Hypothalamus (tissue), 51 donors: ENCODE data around the gene FLT3LG.

Experiments used
- DNase-seq, 51 donors: peaks; one replicate each; lab custom pipeline; 2025; lab: John Stamatoyannopoulos, UW

FLT3LG gene

GRCh38 chr19:49473868-49474541, at the start of gene FLT3LG:
FLT3LG (plus strand) TSS chr19:49474215; CDS start chr19:49474640, 425 bp downstream.
- DNase-seq: peak in 46 of 51 donors; percentile 4 to 75 (median 44)

GRCh38 chr19:49425178-49425577, 48.8 kb upstream of the FLT3LG start, which contains the start of gene GFY:
GFY (plus strand) TSS chr19:49425388; CDS start chr19:49426431, 1,043 bp downstream.
- no peak for DNase-seq

- no peak for DNase-seq
Measured at GRCh38 chr19:49425922-49426592, 48.0 kb upstream of the FLT3LG start.

GRCh38 chr19:49427339-49427738, 46.7 kb upstream of the FLT3LG start:
- DNase-seq: no peak

- peak in 1 of 51 donors; percentile 8 for DNase-seq
Measured at GRCh38 chr19:49427855-49428546, 46.0 kb upstream of the FLT3LG start.

- no peak for DNase-seq
Measured at GRCh38 chr19:49428547-49429451, 45.2 kb upstream of the FLT3LG start.

GRCh38 chr19:49430172-49430677, 43.8 kb upstream of the FLT3LG start:
- no peak for DNase-seq

- DNase-seq: peak in 1 of 51 donors; percentile 68
Measured at GRCh38 chr19:49430678-49431329, 43.2 kb upstream of the FLT3LG start.

GRCh38 chr19:49431330-49431749, 42.7 kb upstream of the FLT3LG start:
- DNase-seq: peak in 1 of 51 donors; percentile 18

GRCh38 chr19:49432141-49433073, 41.6 kb upstream of the FLT3LG start:
- DNase-seq: no peak

GRCh38 chr19:49433240-49433901, 40.6 kb upstream of the FLT3LG start:
- DNase-seq: no peak

GRCh38 chr19:49434907-49435583, 39.0 kb upstream of the FLT3LG start:
- no peak for DNase-seq

- DNase-seq: no peak
Measured at GRCh38 chr19:49435670-49436069, 38.3 kb upstream of the FLT3LG start.

- DNase-seq: peak in 2 of 51 donors; percentile 23 to 54
Measured at GRCh38 chr19:49436381-49437017, 37.5 kb upstream of the FLT3LG start.

- peak in 1 of 51 donors; percentile 53 for DNase-seq
Measured at GRCh38 chr19:49437231-49437630, 36.8 kb upstream of the FLT3LG start.

GRCh38 chr19:49438261-49438660, 35.8 kb upstream of the FLT3LG start:
- peak in 1 of 51 donors; percentile 41 for DNase-seq

- DNase-seq: peak in 1 of 51 donors; percentile 32
Measured at GRCh38 chr19:49439836-49440235, 34.2 kb upstream of the FLT3LG start.
